Astrocyte (in vitro differentiated cells and primary cell): Measurements from ENCODE around the gene PIK3IP1.

Experiments
- EZH2 ChIP-seq: IDR thresholded peaks from 2 replicates; pipeline ENCODE4 v1.6.1; 2012; ENCODE audit warnings: mild to moderate bottlenecking, low read length, inconsistent platforms; ENCODE audit not compliant: insufficient read depth
- TF ChIP-seq, protein P1 (sequence below): IDR thresholded peaks from 2 replicates; pipeline ENCODE4 v1.5.1; 2011; ENCODE audit warnings: low read depth, mild to moderate bottlenecking, inconsistent platforms, low read length, moderate library complexity; ENCODE audit not compliant: insufficient read depth

DNA sequence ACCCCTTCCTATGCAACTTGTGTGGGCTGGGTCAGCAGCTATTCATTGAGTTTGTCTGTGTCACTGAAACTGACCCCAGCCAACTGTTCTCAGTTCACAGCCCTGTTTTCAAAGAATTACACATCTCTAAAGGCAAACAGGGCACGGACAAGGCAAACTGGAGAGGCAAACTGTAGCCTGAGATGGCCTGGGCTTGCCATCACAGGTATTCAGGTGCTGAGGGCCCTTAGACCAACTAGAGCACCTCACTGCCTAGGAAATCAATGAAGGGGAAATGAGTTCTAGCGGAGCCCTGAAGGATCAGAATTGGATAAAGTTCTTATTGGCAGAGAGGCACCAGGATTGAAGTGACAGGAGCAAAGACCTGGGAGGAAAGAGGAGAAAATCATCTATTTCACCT is 24.0 kb downstream of the PIK3IP1 start:
- TF ChIP-seq, protein P1, sequence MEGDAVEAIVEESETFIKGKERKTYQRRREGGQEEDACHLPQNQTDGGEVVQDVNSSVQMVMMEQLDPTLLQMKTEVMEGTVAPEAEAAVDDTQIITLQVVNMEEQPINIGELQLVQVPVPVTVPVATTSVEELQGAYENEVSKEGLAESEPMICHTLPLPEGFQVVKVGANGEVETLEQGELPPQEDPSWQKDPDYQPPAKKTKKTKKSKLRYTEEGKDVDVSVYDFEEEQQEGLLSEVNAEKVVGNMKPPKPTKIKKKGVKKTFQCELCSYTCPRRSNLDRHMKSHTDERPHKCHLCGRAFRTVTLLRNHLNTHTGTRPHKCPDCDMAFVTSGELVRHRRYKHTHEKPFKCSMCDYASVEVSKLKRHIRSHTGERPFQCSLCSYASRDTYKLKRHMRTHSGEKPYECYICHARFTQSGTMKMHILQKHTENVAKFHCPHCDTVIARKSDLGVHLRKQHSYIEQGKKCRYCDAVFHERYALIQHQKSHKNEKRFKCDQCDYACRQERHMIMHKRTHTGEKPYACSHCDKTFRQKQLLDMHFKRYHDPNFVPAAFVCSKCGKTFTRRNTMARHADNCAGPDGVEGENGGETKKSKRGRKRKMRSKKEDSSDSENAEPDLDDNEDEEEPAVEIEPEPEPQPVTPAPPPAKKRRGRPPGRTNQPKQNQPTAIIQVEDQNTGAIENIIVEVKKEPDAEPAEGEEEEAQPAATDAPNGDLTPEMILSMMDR, result no peak
- no peak for TF ChIP-seq EZH2
